Pancreas (tissue), 10 donors: ENCODE measurements around the gene SLC22A4. TPM values are rescaled to one million over a fixed set of nuclear protein-coding genes. Genes with fewer than 3 reads are reported as not detected.

ENCODE experiments used
- ATAC-seq, 4 donors: fragments of 200-7000 bp; cut with Tn5 transposase; one replicate each; pipeline versions ENCODE4 v1.8.0 to v1.9.1; 2020; ENCODE audit warnings: mild to moderate bottlenecking in 4 of 4, moderate library complexity in 4 of 4
- DNase-seq, 6 donors: peaks; one replicate each; pipeline ENCODE4 v3.0.0-alpha.2; 2020
- FAIRE-seq: peaks from 2 replicates; lab custom pipeline; 2012; peaks lifted over from hg19 to GRCh38; lab: Jason Lieb, UNC
- H3K27ac ChIP-seq, 4 donors: fragments of 200-600 bp; sonication (generic); 1 replicate in 3 of 4; 2 replicates in 1 of 4; pipeline versions ENCODE4 v1.5.0 to v1.8.0; 2020
- H3K27me3 ChIP-seq, 4 donors: fragments of 200-600 bp; one replicate each; pipeline ENCODE4 v1.8.0; 2021
- H3K36me3 ChIP-seq, 3 donors: fragments of 200-600 bp; sonication (generic) in 1 of 3; one replicate each; pipeline versions ENCODE4 v1.5.0 to v1.8.0; 2020 to 2021
- H3K4me1 ChIP-seq, 3 donors: fragments of 200-600 bp; one replicate each; pipeline ENCODE4 v1.8.0; 2021
- H3K4me3 ChIP-seq, 4 donors: fragments of 200-600 bp; sonication (generic) in 2 of 4; one replicate each; pipeline versions ENCODE4 v1.5.0 to v1.8.0; 2020 to 2021
- H3K9me3 ChIP-seq, 4 donors: fragments of 200-600 bp; one replicate each; pipeline ENCODE4 v1.8.0; 2021
- WGBS, 2 donors: extraction: QIAGEN DNeasy Blood & Tissue Kit; methylation state at CpG; one replicate each; pipeline ENCODE4 v1.1.7; 2013; 5-methylcytosine and 5-hydroxymethylcytosine counted together
- intact Hi-C, 3 donors: fragments of 100-400 bp; cut with DNase I; formaldehyde crosslinking; loops; one replicate each; pipeline versions ENCODE4 v1.11.1 to v1.14.2; 2022
- polyA plus RNA-seq, 2 donors: library from polyadenylated mRNA; stranded (reverse); fragments of 200-250 nt; gene quantifications; one replicate each; pipeline ENCODE4 v1.2.3, GENCODE V29; 2013
- total RNA-seq, 6 donors: library from RNA; stranded (reverse); fragmentation: NEBNext Ultra II Directional in 4 of 6; extraction: Animal tissue kit (Norgen Biotek cat#: 25700) in 4 of 6; gene quantifications; one replicate each; pipeline versions ENCODE4 v1.2.1 to v1.2.4, GENCODE V29; 2021 to 2023
- TF ChIP-seq, protein P1 (sequence below), 4 donors: fragments of 200-600 bp; sonication (generic) in 3 of 4; IDR thresholded peaks; one replicate each; pipeline versions ENCODE4 v1.5.0 to v1.8.0; 2021; ENCODE audit warnings: antibody characterized with exemption in 4 of 4
- donor health status: healthy with polysubstance abuse.
- donor health status: DM: no; HTN: no; CAD: no; lungs with moderate emphysema.
- donor health status: DM: no; HTN: no; CAD: no.
- donor health status: control.
- donor health status: control.
- donor health status: Bipolar disorder and iron deficiency.
- donor health status: DM: yes; HTN: yes; CAD: no.
- donor health status: DM: no; HTN: no; CAD: no.
- donor health status: DM: no; HTN: no; CAD: no.
- donor health status: DM: yes; HTN: yes; CAD: no.

SLC22A4 gene
- total and polyA plus RNA-seq, 8 donors: 0.08 to 0.92 (median 0.33) TPM

DNA sequence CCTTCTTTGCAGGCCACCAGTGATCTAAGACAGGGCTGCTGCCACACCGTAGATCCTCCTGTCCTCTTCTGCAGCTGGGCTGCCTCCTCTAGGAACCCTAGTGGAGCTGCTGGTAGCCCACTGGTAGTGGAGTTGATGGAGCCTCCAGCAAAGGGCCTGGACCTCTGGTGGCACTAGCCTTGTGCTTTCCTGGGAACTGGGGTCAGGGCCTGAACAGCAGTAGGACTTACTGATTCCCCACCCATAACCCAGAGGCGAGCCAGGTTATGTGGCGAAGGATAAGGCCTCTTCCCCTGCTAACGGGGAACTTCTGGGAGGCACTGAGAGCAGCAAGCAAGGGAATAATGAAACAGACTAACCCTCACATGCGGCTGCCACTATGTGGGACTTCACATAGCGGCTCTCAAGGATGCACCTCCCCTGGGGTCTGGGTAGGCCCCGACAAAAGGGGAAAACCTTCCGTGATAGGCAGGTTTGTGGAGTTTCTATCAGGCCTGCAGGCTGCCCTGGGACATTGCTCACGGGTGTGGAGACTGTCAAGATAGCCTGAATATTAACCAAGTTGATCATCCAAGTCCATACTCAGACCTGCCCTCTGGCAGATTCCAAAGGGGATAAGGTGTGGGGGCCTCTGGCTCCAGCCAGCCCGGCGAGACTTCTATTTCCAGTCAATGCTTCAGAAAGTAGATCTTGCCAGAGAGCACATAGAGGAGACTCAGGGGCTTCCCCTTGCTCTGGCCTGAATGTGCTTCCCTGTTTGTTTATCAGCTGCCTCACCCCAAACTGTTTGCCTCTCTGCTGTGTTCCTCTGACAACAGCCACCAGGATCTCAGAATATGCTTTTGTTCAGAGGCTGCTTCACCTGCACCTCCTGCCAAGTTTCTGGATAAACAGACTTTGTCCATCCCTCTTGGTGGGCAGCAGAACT lies 7.4 kb downstream of the SLC22A4 start:
- TF ChIP-seq, protein P1, sequence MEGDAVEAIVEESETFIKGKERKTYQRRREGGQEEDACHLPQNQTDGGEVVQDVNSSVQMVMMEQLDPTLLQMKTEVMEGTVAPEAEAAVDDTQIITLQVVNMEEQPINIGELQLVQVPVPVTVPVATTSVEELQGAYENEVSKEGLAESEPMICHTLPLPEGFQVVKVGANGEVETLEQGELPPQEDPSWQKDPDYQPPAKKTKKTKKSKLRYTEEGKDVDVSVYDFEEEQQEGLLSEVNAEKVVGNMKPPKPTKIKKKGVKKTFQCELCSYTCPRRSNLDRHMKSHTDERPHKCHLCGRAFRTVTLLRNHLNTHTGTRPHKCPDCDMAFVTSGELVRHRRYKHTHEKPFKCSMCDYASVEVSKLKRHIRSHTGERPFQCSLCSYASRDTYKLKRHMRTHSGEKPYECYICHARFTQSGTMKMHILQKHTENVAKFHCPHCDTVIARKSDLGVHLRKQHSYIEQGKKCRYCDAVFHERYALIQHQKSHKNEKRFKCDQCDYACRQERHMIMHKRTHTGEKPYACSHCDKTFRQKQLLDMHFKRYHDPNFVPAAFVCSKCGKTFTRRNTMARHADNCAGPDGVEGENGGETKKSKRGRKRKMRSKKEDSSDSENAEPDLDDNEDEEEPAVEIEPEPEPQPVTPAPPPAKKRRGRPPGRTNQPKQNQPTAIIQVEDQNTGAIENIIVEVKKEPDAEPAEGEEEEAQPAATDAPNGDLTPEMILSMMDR (IDR thresholded peaks at IDR 0.05): no peak
- no peaks in the 10 kb centered on the region for H3K4me1 ChIP-seq
- WGBS, 2 donors: 74 to 79% methylated on average over 11 of the region's 11 CpGs
- no peaks in the 10 kb centered on the region for H3K36me3 ChIP-seq
- H3K27me3 ChIP-seq: no peaks in the 10 kb centered on the region
- H3K27ac ChIP-seq: peak overlapping the region in 2 of 4 donors; percentile 28 to 31
- no peak overlapping the region for H3K4me3 ChIP-seq
- no peak for DNase-seq
- intact Hi-C loops: no loop called here
- no peaks in the 10 kb centered on the region for H3K9me3 ChIP-seq
- ATAC-seq: peak; percentile 55 to 88 (median 75)
- FAIRE-seq: no peak

DNA sequence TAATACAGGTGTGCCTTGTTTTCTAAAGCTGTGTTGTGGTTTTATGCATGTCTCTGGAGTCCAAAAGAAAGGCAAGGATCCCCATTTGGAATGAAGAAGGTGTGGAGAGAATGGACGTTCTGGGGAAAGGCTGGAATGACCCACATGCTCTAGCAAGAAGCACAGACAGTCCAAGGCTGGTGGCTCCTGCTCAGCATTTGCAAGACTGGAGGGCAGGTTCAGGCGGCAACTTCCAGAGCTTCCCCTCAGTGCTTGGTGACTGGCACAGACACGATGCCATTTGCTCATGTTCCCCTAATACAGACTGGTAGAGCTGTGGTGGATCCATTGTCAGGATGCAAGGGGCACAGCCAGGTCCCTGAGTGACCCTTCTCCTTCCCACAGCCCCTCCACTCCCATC lies 8.2 kb downstream of the SLC22A4 start:
- TF ChIP-seq, protein P1 (IDR thresholded peaks at IDR 0.05): no peak
- Histone ChIP-seq H3K4me1 (no peaks in the 10 kb centered on the region), H3K27me3 (no peaks in the 10 kb centered on the region), H3K4me3 (no peak overlapping the region), H3K27ac (peak overlapping the region in 2 of 4 donors; percentile 28 to 31), H3K36me3 (no peaks in the 10 kb centered on the region), H3K9me3 (no peaks in the 10 kb centered on the region)
- no peak for DNase-seq
- WGBS, 2 donors: 76 to 83% methylated on average over 3 of the region's 3 CpGs
- no peak for ATAC-seq
- intact Hi-C loops: no loop called here
- no peak for FAIRE-seq

DNA sequence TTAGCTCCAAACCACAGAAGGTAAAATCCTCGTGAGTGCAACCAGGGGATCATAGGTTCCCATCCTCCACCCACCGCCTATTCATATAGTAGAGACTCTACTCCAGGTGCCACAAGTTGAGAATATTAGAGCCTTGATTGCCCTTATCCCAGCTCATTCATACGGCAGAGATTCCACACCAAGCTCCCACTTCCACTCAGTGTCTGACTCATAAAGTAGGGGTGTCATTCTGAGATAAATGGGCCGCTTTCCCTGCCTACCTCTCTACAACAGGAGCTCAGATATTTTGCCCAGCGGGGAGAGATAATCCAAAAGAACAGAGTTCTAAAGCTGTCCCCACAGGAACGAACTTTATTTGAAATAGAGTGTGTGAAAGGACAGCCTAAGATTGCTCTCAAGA lies 9.4 kb downstream of the SLC22A4 start:
- WGBS, 2 donors: 90 to 99% methylated on average over 6 of the region's 6 CpGs
- no peak for ATAC-seq
- Histone ChIP-seq H3K4me3 (no peak overlapping the region), H3K36me3 (no peaks in the 10 kb centered on the region), H3K4me1 (no peaks in the 10 kb centered on the region), H3K9me3 (no peaks in the 10 kb centered on the region), H3K27ac (no peak overlapping the region), H3K27me3 (no peaks in the 10 kb centered on the region)
- no peak for DNase-seq
- no peak for FAIRE-seq
- TF ChIP-seq, protein P1 (IDR thresholded peaks at IDR 0.05): no peak
- intact Hi-C loops: no loop called here

DNA sequence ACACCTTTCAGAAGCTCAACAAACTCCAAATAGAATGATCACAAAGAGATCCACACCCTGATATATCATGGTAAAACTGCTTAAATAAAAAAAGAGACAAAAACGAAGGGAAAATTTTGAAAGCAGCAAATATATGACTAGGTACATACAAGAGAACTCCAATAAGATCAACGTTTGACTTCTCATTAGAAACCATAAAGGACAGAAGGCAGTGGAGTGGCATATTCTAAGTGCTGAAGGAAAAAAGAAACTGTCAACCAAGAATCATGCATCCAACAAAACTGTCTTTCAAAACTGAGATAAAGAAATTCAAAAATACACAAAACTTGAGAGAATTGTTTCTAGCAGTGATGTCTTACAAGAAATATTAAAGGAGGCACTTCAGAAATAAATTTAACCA lies 11.2 kb downstream of the SLC22A4 start:
- Histone ChIP-seq H3K9me3 (no peaks in the 10 kb centered on the region), H3K4me1 (no peaks in the 10 kb centered on the region), H3K27me3 (no peaks in the 10 kb centered on the region), H3K36me3 (no peaks in the 10 kb centered on the region), H3K4me3 (no peak overlapping the region), H3K27ac (no peak overlapping the region)
- 79 to 94% methylated on average over 2 of the region's 2 CpGs for WGBS, 2 donors
- DNase-seq: no peak
- no peak for ATAC-seq
- TF ChIP-seq, protein P1 (IDR thresholded peaks at IDR 0.05): no peak
- FAIRE-seq: no peak
- intact Hi-C loops: no loop called here

DNA sequence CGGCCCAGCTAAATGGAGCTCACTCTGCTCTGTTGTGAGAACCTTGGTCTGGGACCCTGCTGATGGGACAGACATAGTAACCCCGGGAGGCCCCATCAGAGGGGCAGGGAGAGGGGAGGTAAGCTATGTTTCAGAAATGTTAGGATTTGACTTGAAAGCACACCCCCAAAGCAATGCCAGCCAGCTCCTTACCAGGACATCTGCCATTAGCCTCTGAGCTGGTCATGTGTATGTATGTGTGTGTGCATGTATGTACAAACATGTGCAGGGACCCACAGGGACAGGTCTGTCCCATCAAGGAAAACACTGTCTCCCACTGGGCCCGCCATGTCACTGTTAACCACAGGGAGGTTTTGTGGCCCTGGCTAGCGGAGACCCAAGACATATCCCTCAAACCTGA lies 14.5 kb downstream of the SLC22A4 start:
- ATAC-seq (no peak), FAIRE-seq (no peak), DNase-seq (no peak)
- Histone ChIP-seq H3K9me3 (no peaks in the 10 kb centered on the region), H3K27me3 (no peaks in the 10 kb centered on the region), H3K4me3 (no peak overlapping the region), H3K36me3 (no peaks in the 10 kb centered on the region), H3K27ac (no peak overlapping the region), H3K4me1 (no peaks in the 10 kb centered on the region)
- 86 to 92% methylated on average over 4 of the region's 4 CpGs for WGBS, 2 donors
- intact Hi-C loops: no loop called here
- TF ChIP-seq, protein P1 (IDR thresholded peaks at IDR 0.05): no peak
